ENCODE data around the gene KIT. TPM values are rescaled to one million over a fixed set of nuclear protein-coding genes. Genes with fewer than 3 reads are reported as not detected.

Gene KIT
- total RNA-seq, 4 donors from 2014 or later = 3.1 to 11.7 (median 7.9) TPM

DNA sequence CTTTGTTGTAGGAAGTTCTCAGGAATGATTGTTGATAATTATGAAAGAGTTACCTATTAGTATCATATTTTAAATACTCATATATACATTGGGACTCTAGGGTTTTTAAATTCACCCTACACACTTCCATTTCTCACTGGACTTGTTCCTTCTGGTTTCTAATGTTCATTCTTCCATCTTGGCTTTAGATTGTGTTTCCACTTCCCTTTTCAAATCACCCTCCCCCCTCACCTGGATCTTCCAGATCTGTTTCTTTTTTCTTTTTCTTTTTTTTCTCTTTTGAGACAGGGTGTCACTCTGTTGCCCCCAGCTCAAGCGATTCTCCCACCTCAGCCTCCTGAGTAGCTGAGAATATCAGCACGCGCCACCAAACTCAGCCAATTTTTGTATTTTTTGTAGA is 6.7 kb upstream of the KIT start:
- DNase-seq (ENCODE audit: low spot score) (no peak), ATAC-seq (ENCODE audit: low FRiP score) (no peak)
- no peak for TF ChIP-seq CTCF (IDR thresholded peaks at IDR 0.05)

DNA sequence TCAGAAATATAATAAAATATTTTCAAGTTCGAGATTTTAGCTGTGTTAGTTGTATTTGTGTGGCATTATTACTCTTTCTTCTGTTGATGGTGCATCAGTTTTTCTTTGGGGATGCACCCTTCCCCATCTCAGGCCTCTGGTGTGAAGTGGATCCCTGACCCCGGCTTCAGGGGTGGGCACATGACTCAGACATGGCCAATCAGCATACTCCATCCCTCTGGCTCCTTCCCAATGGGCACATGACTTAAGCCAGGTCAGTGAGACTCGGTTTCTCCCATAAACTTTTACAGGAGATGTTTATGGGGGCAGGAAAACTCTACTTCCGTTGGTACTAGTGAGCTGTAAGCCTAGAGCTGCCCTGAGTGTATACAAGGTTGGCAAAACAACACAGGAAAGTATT is 3.0 kb upstream of the KIT start:
- TF ChIP-seq CTCF (IDR thresholded peaks at IDR 0.05) = no peak
- ATAC-seq (ENCODE audit: low FRiP score) (no peak), DNase-seq (ENCODE audit: low spot score) (no peak)

- no peak for TF ChIP-seq CTCF (IDR thresholded peaks at IDR 0.05)
- no peak for DNase-seq (ENCODE audit: low spot score)
- no peak for ATAC-seq (ENCODE audit: low FRiP score)
Observed at GRCh38 chr4:54657185-54657550, 589 bp upstream of the KIT start.

GRCh38 chr4:54658252-54659093 is 716 bp downstream of the KIT start:
- no peak for TF ChIP-seq CTCF (IDR thresholded peaks at IDR 0.05)
- ATAC-seq (ENCODE audit: low FRiP score) (peak; percentile 46), DNase-seq (ENCODE audit: low spot score) (no peak)

DNA sequence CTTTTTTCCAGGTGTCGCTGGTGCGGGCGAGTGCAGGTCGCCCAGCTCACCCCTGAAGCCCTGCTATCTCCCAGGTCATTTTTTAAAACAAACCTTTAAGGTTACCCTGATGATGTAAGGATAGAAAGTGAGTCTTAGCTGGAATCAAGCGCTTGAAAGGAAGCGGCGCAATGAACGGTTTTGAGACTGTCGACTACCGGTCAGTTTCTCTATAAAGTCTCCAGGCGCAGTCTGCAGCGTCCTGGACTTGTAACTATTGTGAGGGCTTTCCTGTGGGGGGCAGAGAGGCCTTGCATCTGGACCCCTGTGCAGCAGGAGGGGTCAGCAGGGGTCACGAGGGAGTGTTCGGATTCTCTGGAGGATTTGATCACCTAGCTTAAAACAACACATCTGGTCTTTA is 1.6 kb downstream of the KIT start:
- no peak for DNase-seq (ENCODE audit: low spot score)
- ATAC-seq (ENCODE audit: low FRiP score) = no peak
- TF ChIP-seq CTCF (IDR thresholded peaks at IDR 0.05) = no peak

- ATAC-seq (ENCODE audit: low FRiP score) (no peak), DNase-seq (ENCODE audit: low spot score) (no peak)
Observed at GRCh38 chr4:54659749-54660535, 2.2 kb downstream of the KIT start.

More at GRCh38 chr4:54659749-54660535, 2.2 kb downstream of the KIT start:
- no peak for TF ChIP-seq CTCF (IDR thresholded peaks at IDR 0.05)

Data from omental fat pad (tissue), 4 donors.